B cell (primary cell): Measurements from ENCODE around the gene TFCP2L1. TPM values are rescaled to one million over a fixed set of nuclear protein-coding genes. Genes with fewer than 3 reads are reported as not detected.

ENCODE experiments used
- ATAC-seq: fragments of 200-7000 bp; cut with Tn5 transposase; one replicate; pipeline ENCODE4 v1.10.0; 2021; ENCODE audit warnings: low read depth, mild to moderate bottlenecking, moderate number of reproducible peaks, moderate library complexity
- CTCF ChIA-PET: fragments of 350-600 bp; sonication (Branson Sonifier 250); formaldehyde crosslinking; loops from one replicate; lab custom pipeline; 2021; ENCODE audit warnings: antibody characterized with exemption, inconsistent platforms; lab: Charles Lee
- POLR2A ChIA-PET: fragments of 350-600 bp; sonication (Branson Sonifier 250); formaldehyde crosslinking; loops from one replicate; lab custom pipeline; 2021; ENCODE audit warnings: antibody characterized with exemption; lab: Charles Lee
- DNase-seq: peaks from one replicate; pipeline ENCODE4 v3.0.0; 2013
- H2AFZ ChIP-seq: 2 replicates; pipeline ENCODE4 v1.6.1; 2012; ENCODE audit warnings: mild to moderate bottlenecking, low read depth, low read length; ENCODE audit not compliant: insufficient read depth, poor library complexity, severe bottlenecking
- H3K27ac ChIP-seq, 2 donors: 1 replicate in 1 of 2; 2 replicates in 1 of 2; pipeline ENCODE4 v1.5.1; 2012 to 2013; ENCODE audit warnings: low read length in 2 of 2, mild to moderate bottlenecking in 2 of 2, moderate library complexity in 1 of 2
- H3K27me3 ChIP-seq, 4 experiments: fragments of 200-600 bp in 1 of 4; sonication (generic) in 1 of 4; replicated peaks in 1 of 4; 1 replicate in 2 of 4; 2 replicates in 2 of 4; pipeline versions ENCODE4 v1.6.1 to v1.7.0; 2013 to 2016; ENCODE audit warnings: low read length in 3 of 4, mild to moderate bottlenecking in 2 of 4, mixed read lengths in 1 of 4, moderate library complexity in 1 of 4; ENCODE audit not compliant: insufficient read depth in 4 of 4, control insufficient read depth in 3 of 4; ENCODE audit errors: control extremely low read depth in 1 of 4
- H3K36me3 ChIP-seq, 2 experiments: replicated peaks in 1 of 2; 1 replicate in 1 of 2; 2 replicates in 1 of 2; pipeline versions ENCODE4 v1.6.1 to v1.7.1; 2013; ENCODE audit warnings: low read length in 1 of 2; ENCODE audit not compliant: insufficient read depth in 2 of 2, control insufficient read depth in 1 of 2; ENCODE audit errors: control extremely low read depth in 1 of 2, extremely low read depth in 1 of 2
- H3K4me1 ChIP-seq, 2 donors: fragments of 200-600 bp in 1 of 2; sonication (generic) in 1 of 2; 1 replicate in 1 of 2; 2 replicates in 1 of 2; pipeline versions ENCODE4 v1.5.1 to v1.6.1; 2013 to 2017; ENCODE audit warnings: low read length in 2 of 2; ENCODE audit not compliant: control insufficient read depth in 2 of 2, insufficient read depth in 2 of 2
- H3K4me2 ChIP-seq: replicated peaks from 2 replicates; pipeline ENCODE3; 2012; ENCODE audit warnings: mild to moderate bottlenecking, low read depth, low read length; ENCODE audit not compliant: poor library complexity, severe bottlenecking
- H3K4me3 ChIP-seq, 5 experiments: fragments of 200-600 bp in 1 of 5; sonication (generic) in 1 of 5; 1 replicate in 3 of 5; 2 replicates in 2 of 5; pipeline versions ENCODE4 v1.5.1 to v1.7.0; 2011 to 2016; ENCODE audit warnings: low read length in 4 of 5, mild to moderate bottlenecking in 4 of 5, low read depth in 2 of 5, control low read depth in 1 of 5, moderate library complexity in 1 of 5; ENCODE audit not compliant: insufficient read depth in 1 of 5; ENCODE audit errors: control extremely low read depth in 1 of 5, extremely low read depth in 1 of 5
- H3K79me2 ChIP-seq: fragments of 200-600 bp; sonication (generic); one replicate; pipeline ENCODE4 v1.6.0; 2016; ENCODE audit warnings: low read length; ENCODE audit not compliant: control insufficient read depth, insufficient read depth
- H3K9ac ChIP-seq: fragments of 200-600 bp; sonication (generic); 2 replicates; pipeline ENCODE4 v1.6.1; 2017; ENCODE audit warnings: mild to moderate bottlenecking, low read length, moderate library complexity
- H3K9me3 ChIP-seq, 3 donors: one replicate each; pipeline versions ENCODE4 v1.6.1 to v1.7.1; 2013; ENCODE audit warnings: low read length in 2 of 3; ENCODE audit not compliant: control insufficient read depth in 2 of 3, insufficient read depth in 1 of 3; ENCODE audit errors: control extremely low read depth in 1 of 3
- H4K20me1 ChIP-seq: 2 replicates; pipeline ENCODE4 v1.6.0; 2012; ENCODE audit warnings: mild to moderate bottlenecking, low read length; ENCODE audit not compliant: insufficient read depth, control insufficient read depth, poor library complexity, severe bottlenecking
- H3K27ac Mint-ChIP-seq: one replicate; pipeline ENCODE4 v1.8.0; 2021; ENCODE audit warnings: mixed read lengths
- H3K27me3 Mint-ChIP-seq: one replicate; pipeline ENCODE4 v1.8.0; 2021; ENCODE audit warnings: mixed read lengths
- H3K4me1 Mint-ChIP-seq: one replicate; pipeline ENCODE4 v1.8.0; 2021; ENCODE audit warnings: mixed read lengths
- H3K4me3 Mint-ChIP-seq: one replicate; pipeline ENCODE4 v1.8.0; 2021; ENCODE audit warnings: mixed read lengths
- H3K9me3 Mint-ChIP-seq: one replicate; pipeline ENCODE4 v1.8.0; 2022; ENCODE audit warnings: mixed read lengths; ENCODE audit not compliant: insufficient read depth
- EZH2 ChIP-seq: IDR thresholded peaks from 2 replicates; pipeline ENCODE4 v1.6.1; 2012; ENCODE audit warnings: borderline replicate concordance, low read depth, mild to moderate bottlenecking, moderate library complexity, low read length; ENCODE audit not compliant: insufficient read depth, poor library complexity, severe bottlenecking
- WGBS: methylation state at CpG from one replicate; pipeline ENCODE4 v1.1.5; 2013; ENCODE audit warnings: missing lambda C conversion rate; ENCODE audit not compliant: insufficient coverage; 5-methylcytosine and 5-hydroxymethylcytosine counted together
- intact Hi-C: fragments of 100-400 bp; cut with micrococcal nuclease; formaldehyde crosslinking; loops from one replicate; pipeline ENCODE4 v1.10.0; 2022
- polyA plus RNA-seq: library from polyadenylated mRNA; depleted of rRNA; stranded (reverse); fragments of >200 nt; gene quantifications from 2 replicates; pipeline ENCODE4 v1.2.3, GENCODE V29; 2012
- total RNA-seq, 2 donors: library from RNA; stranded (reverse); fragments of 120-200 nt in 1 of 2; gene quantifications; 1 replicate in 1 of 2; 2 replicates in 1 of 2; pipeline versions ENCODE4 v1.2.3 to v1.2.4, GENCODE V29; 2013 to 2022
- TF ChIP-seq, protein P1 (sequence below): fragments of 200-600 bp; IDR thresholded peaks from one replicate; pipeline ENCODE4 v1.8.0; 2022; ENCODE audit warnings: antibody characterized with exemption, mild to moderate bottlenecking

Gene TFCP2L1
- total and polyA plus RNA-seq, 2 donors (not counting 1 experiment from before 2014, with no cell fraction given): 0.03 TPM; not detected in 1

DNA sequence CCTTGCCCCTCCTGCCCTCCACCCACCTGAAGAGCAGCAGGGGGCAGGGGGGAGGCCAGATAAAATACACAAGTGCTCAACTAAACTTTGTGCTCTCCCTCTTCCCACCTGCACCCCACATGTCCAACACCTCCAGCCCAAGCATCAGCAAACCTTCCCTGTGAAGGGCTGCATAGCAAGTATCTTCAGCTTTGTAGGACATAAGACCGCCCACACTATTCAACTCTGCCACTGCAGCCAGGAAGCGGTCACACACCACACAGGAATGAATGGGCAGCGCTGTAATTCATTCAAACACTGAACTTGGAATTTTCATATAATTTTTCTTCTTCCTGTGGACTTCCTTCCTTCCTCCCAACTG, 27.5 kb downstream of the TFCP2L1 start:
- H3K4me3 ChIP-seq: no peak overlapping the region
- Mint-ChIP-seq H3K9me3 (no peaks in the 10 kb centered on the region), H3K27me3 (peaks cover 19% of the 10 kb centered on the region), H3K27ac (no peak overlapping the region), H3K4me3 (no peak overlapping the region), H3K4me1 (no peaks in the 10 kb centered on the region)
- no peak overlapping the region for H3K9ac ChIP-seq
- no peak overlapping the region for H2AFZ ChIP-seq
- no peaks in the 10 kb centered on the region for H3K4me1 ChIP-seq
- no peak for ATAC-seq
- peaks cover 0 to 5% (median 1%) of the 10 kb centered on the region in 4 experiments for H3K27me3 ChIP-seq
- intact Hi-C loops: no loop called here
- no peak overlapping the region for H3K4me2 ChIP-seq
- DNase-seq: no peak
- WGBS: 13% methylated on average over 3 of the region's 3 CpGs
- CTCF ChIA-PET: no interaction called here
- POLR2A ChIA-PET: no interaction called here
- TF ChIP-seq, protein P1, sequence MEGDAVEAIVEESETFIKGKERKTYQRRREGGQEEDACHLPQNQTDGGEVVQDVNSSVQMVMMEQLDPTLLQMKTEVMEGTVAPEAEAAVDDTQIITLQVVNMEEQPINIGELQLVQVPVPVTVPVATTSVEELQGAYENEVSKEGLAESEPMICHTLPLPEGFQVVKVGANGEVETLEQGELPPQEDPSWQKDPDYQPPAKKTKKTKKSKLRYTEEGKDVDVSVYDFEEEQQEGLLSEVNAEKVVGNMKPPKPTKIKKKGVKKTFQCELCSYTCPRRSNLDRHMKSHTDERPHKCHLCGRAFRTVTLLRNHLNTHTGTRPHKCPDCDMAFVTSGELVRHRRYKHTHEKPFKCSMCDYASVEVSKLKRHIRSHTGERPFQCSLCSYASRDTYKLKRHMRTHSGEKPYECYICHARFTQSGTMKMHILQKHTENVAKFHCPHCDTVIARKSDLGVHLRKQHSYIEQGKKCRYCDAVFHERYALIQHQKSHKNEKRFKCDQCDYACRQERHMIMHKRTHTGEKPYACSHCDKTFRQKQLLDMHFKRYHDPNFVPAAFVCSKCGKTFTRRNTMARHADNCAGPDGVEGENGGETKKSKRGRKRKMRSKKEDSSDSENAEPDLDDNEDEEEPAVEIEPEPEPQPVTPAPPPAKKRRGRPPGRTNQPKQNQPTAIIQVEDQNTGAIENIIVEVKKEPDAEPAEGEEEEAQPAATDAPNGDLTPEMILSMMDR: no peak
- no peak for TF ChIP-seq EZH2
- H3K36me3 ChIP-seq: no peaks in the 10 kb centered on the region
- no peak overlapping the region for H3K27ac ChIP-seq
- no peaks in the 10 kb centered on the region for H3K79me2 ChIP-seq
- no peaks in the 10 kb centered on the region for H4K20me1 ChIP-seq
- peaks cover 0 to 5% (median 0%) of the 10 kb centered on the region in 3 donors for H3K9me3 ChIP-seq

DNA sequence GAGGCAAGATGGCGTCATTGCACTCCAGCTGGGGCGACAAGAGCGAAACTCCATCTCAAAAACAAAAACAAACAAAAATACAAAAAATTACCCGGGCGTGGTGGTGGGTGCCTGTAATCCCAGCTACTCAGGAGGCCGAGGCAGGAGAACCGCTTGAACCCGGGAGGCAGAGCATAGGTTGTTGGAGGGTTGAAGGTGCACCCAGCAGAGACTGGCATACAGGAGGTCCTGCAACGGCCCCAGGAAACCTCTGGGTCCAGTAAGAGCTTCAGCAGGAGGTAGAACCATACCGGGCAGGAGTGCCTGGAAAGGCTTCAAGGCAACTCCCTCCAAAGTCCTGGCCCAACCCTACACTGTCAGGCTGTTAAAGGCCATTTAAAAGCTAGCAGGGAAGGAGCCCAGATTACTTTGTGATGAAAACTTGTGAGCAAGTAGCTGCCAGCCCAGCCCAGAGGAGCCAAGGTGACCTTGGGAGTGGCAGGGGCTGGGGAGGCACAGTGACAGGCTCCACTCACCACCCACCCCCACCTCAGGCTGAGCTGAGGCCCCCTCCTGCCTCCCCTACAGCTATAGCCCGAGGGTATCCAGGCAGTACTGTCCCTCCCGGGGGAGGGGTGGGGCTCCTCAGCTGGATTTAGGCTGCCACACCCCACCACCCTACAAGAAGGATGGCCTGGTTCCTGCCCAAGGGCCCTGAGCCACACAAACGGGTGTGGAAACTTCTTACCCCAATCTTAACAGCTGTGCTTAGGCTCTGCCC, 28.1 kb downstream of the TFCP2L1 start:
- Histone ChIP-seq H3K4me3 (no peak overlapping the region), H2AFZ (no peak overlapping the region), H3K9me3 (peaks cover 0 to 5% (median 0%) of the 10 kb centered on the region in 3 donors), H3K4me1 (no peaks in the 10 kb centered on the region), H3K79me2 (no peaks in the 10 kb centered on the region), H3K36me3 (no peaks in the 10 kb centered on the region), H3K9ac (no peak overlapping the region), H3K27me3 (peaks cover 0 to 5% (median 1%) of the 10 kb centered on the region in 4 experiments), H3K27ac (no peak overlapping the region), H3K4me2 (no peak overlapping the region), H4K20me1 (no peaks in the 10 kb centered on the region)
- ATAC-seq: no peak
- no peaks in the 10 kb centered on the region for H3K9me3 Mint-ChIP-seq
- WGBS: 75% methylated on average over 12 of the region's 13 CpGs
- DNase-seq: no peak
- intact Hi-C loops: no loop called here
- no peak for TF ChIP-seq EZH2
- TF ChIP-seq, protein P1: no peak
- ChIA-PET CTCF (no interaction called here), POLR2A (no interaction called here)
- H3K4me1 Mint-ChIP-seq: no peaks in the 10 kb centered on the region
- no peak overlapping the region for H3K4me3 Mint-ChIP-seq
- H3K27ac Mint-ChIP-seq: no peak overlapping the region
- H3K27me3 Mint-ChIP-seq: peaks cover 23% of the 10 kb centered on the region
